Measurements from ENCODE around the gene CRLF3. TPM values are rescaled to one million over a fixed set of nuclear protein-coding genes. Genes with fewer than 3 reads are reported as not detected.

Gene CRLF3, protein sequence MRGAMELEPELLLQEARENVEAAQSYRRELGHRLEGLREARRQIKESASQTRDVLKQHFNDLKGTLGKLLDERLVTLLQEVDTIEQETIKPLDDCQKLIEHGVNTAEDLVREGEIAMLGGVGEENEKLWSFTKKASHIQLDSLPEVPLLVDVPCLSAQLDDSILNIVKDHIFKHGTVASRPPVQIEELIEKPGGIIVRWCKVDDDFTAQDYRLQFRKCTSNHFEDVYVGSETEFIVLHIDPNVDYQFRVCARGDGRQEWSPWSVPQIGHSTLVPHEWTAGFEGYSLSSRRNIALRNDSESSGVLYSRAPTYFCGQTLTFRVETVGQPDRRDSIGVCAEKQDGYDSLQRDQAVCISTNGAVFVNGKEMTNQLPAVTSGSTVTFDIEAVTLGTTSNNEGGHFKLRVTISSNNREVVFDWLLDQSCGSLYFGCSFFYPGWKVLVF
- total RNA-seq (10 to 100 TPM in 2 of 4 donors, 1 to 10 TPM in 2; 7.2 to 11.4 (median 9.8) TPM), polyA plus RNA-seq (10 to 100 TPM; 10.8 to 17.4 (median 12.9) TPM)

DNA sequence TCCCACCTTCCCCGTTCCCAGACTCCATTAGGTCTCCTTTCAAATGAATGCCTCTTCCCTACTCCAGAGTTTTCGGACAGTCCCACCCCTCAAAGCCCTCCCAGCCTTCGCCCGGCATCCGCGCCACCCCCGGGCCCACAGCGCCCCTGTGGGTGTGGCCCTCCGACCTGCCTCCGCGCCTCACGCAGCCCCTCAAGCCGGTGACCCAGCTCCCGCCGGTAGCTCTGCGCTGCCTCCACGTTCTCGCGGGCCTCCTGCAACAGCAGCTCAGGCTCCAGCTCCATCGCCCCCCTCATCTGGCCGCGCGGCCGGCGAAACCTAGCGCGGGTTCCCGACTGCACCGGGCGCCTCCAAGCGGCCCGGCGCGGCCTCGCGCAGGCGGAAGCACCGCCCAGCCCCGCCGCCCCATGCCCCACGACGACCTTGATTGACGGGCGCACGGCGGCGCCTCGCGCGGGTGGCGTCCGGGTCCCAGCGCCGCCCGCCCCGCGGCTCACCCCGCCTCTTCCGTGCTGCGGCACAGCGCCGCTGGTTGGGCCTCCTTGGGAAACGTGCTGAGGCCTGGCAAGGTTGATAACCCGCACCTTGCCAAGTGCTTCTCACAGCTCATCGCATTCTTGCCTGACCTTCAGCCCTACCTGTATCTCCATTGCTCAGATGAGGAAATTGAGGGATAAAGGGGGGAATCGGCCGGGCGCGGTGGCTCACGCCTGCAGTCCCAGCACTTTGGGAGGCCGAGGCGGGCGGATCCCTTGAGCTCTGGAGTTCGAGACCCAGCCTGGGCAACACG is at the start of gene CRLF3:
Gene CRLF3, minus strand, starts transcription at position 337 of the 790 bp plus-strand sequence. Its CDS starts 41 bp downstream, at position 296.
- intact Hi-C loops (cut with DNase I) = loop anchor here (10.0 kb wide), 1 partner anchor 110 kb away; no protein-coding TSS in a partner anchor
- H3K27me3 ChIP-seq = no peaks in the 10 kb centered on the region
- 2 to 7% methylated on average over 75 of the region's 75 CpGs for WGBS, 2 donors
- TF ChIP-seq POLR2AphosphoS5 (IDR thresholded peaks at IDR 0.05) = peak; percentile 53 to 82 (median 80)
- TF ChIP-seq, protein P1, sequence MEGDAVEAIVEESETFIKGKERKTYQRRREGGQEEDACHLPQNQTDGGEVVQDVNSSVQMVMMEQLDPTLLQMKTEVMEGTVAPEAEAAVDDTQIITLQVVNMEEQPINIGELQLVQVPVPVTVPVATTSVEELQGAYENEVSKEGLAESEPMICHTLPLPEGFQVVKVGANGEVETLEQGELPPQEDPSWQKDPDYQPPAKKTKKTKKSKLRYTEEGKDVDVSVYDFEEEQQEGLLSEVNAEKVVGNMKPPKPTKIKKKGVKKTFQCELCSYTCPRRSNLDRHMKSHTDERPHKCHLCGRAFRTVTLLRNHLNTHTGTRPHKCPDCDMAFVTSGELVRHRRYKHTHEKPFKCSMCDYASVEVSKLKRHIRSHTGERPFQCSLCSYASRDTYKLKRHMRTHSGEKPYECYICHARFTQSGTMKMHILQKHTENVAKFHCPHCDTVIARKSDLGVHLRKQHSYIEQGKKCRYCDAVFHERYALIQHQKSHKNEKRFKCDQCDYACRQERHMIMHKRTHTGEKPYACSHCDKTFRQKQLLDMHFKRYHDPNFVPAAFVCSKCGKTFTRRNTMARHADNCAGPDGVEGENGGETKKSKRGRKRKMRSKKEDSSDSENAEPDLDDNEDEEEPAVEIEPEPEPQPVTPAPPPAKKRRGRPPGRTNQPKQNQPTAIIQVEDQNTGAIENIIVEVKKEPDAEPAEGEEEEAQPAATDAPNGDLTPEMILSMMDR (IDR thresholded peaks at IDR 0.05) = peak; percentile 9 to 53 (median 35)
- peak; percentile 23 to 58 for TF ChIP-seq POLR2A (IDR thresholded peaks at IDR 0.05)
- TF ChIP-seq EP300 (IDR thresholded peaks at IDR 0.05) = no peak
- H3K27ac ChIP-seq = peak within 1 kb of the TSS; percentile 77 to 90 (median 87)
- peaks cover 0 to 32% (median 15%) of the 10 kb centered on the region in 4 donors for H3K4me1 ChIP-seq
- peak; percentile 93 for DNase-seq
- H3K9me3 ChIP-seq = no peaks in the 10 kb centered on the region
- H3K36me3 ChIP-seq = no peaks in the 10 kb centered on the region
- peak within 1 kb of the TSS; percentile 76 to 99 (median 96) for H3K4me3 ChIP-seq

DNA sequence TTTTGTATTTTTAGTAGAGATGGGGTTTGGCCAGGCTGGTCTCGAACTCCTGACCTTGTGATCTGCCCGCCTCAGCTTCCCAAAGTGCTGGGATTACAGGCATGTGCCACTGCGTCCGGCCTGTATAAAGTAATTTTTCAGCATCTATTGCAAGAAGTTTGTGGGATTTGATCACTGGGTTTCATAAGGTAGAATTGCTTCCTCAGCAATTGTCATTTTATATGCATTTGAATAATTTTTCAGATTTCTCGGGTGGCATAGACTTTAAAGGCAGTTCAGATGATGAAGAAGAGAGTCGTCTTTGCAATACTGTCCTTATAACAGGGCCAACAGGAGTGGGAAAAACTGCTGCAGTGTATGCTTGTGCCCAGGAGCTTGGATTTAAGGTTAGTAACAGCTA is 44.5 kb upstream of the CRLF3 start:
- 97% methylated on average over 6 of the region's 6 CpGs for WGBS, 2 donors
- H3K4me3 ChIP-seq = no peak overlapping the region

DNA sequence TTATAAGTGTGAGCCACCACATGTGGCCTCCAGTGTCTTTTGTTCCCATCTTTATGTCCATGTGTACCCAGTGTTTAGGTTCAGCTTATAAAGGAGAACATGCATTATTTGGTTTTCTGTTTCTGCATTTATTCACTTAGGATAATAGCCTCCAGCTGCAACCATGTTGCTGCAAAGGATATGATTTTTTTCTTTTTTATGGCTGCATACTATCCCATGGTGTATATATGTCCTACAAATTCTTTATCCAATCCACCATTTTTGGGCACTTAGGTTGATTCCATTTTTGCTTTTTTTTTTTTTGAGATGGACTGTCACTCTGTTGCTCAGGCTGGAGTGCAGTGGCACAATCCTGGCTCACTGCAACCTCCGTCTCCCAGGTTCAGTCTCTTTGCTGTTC is 40.1 kb upstream of the CRLF3 start:
- 97 to 100% methylated on average over 1 of the region's 1 CpG for WGBS, 2 donors
- Histone ChIP-seq H3K4me1 (no peaks in the 10 kb centered on the region), H3K27me3 (no peaks in the 10 kb centered on the region), H3K36me3 (no peaks in the 10 kb centered on the region), H3K4me3 (no peak overlapping the region), H3K27ac (no peak overlapping the region), H3K9me3 (no peaks in the 10 kb centered on the region)
- TF ChIP-seq, protein P1 (IDR thresholded peaks at IDR 0.05) = no peak
- TF ChIP-seq POLR2AphosphoS5 (IDR thresholded peaks at IDR 0.05) = no peak
- TF ChIP-seq POLR2A (IDR thresholded peaks at IDR 0.05) = no peak
- no peak for TF ChIP-seq EP300 (IDR thresholded peaks at IDR 0.05)
- DNase-seq = no peak
- intact Hi-C loops (cut with DNase I) = no loop called here

More for the DNA sequence above, 44.5 kb upstream of the CRLF3 start:
- no peaks in the 10 kb centered on the region for H3K9me3 ChIP-seq
- no peaks in the 10 kb centered on the region for H3K36me3 ChIP-seq
- H3K4me1 ChIP-seq = no peaks in the 10 kb centered on the region
- H3K27ac ChIP-seq = no peak overlapping the region
- H3K27me3 ChIP-seq = no peaks in the 10 kb centered on the region
- intact Hi-C loops (cut with DNase I) = no loop called here
- TF ChIP-seq POLR2A (IDR thresholded peaks at IDR 0.05) = no peak
- TF ChIP-seq, protein P1 (IDR thresholded peaks at IDR 0.05) = no peak
- no peak for TF ChIP-seq EP300 (IDR thresholded peaks at IDR 0.05)
- no peak for TF ChIP-seq POLR2AphosphoS5 (IDR thresholded peaks at IDR 0.05)
- no peak for DNase-seq

DNA sequence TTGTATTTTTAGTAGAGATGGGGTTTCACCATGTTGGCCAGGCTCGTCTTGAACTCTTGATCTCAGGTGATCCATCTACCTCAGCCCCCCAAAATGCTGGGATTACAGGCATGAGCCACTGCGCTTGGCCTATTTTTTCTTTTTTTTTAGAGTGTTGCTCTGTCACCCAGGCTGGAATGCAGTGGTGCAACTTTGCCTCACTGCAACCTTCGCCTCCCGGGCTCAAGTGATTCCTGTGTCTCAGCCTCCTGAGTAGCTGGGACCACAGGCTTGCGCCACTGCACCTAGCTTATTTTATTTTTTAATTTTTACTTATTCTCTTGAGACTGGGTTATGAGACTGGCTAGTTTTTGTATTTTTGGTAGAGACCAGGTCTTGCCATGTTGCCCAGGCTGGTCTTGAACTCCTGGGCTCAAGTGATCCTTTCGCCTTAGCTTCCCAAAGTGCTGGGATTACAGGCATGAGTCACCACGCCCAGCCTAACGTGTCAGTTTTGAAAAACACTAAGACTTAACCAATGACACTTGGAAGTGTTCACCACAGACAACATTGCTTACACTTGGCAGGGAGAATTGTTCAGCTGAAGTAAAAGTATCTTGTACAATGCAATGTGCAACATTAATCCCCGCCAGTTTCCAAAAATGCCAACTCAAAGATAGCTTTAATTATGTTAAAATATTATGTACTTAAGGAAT is 34.2 kb upstream of the CRLF3 start:
- H3K36me3 ChIP-seq = no peaks in the 10 kb centered on the region
- intact Hi-C loops (cut with DNase I) = no loop called here
- 93 to 97% methylated on average over 9 of the region's 9 CpGs for WGBS, 2 donors
- DNase-seq = no peak
- H3K9me3 ChIP-seq = no peaks in the 10 kb centered on the region
- H3K4me3 ChIP-seq = no peak overlapping the region
- H3K27ac ChIP-seq = no peak overlapping the region
- H3K27me3 ChIP-seq = no peaks in the 10 kb centered on the region
- no peaks in the 10 kb centered on the region for H3K4me1 ChIP-seq
- TF ChIP-seq POLR2A (IDR thresholded peaks at IDR 0.05) (no peak), EP300 (IDR thresholded peaks at IDR 0.05) (no peak), POLR2AphosphoS5 (IDR thresholded peaks at IDR 0.05) (no peak)
